Measurements from ENCODE around the gene RAB10. TPM values are rescaled to one million over a fixed set of nuclear protein-coding genes. Genes with fewer than 3 reads are reported as not detected.

The RAB10 gene
- total RNA-seq, 2 experiments from 2014 or later: 13.5 to 13.8 TPM

DNA sequence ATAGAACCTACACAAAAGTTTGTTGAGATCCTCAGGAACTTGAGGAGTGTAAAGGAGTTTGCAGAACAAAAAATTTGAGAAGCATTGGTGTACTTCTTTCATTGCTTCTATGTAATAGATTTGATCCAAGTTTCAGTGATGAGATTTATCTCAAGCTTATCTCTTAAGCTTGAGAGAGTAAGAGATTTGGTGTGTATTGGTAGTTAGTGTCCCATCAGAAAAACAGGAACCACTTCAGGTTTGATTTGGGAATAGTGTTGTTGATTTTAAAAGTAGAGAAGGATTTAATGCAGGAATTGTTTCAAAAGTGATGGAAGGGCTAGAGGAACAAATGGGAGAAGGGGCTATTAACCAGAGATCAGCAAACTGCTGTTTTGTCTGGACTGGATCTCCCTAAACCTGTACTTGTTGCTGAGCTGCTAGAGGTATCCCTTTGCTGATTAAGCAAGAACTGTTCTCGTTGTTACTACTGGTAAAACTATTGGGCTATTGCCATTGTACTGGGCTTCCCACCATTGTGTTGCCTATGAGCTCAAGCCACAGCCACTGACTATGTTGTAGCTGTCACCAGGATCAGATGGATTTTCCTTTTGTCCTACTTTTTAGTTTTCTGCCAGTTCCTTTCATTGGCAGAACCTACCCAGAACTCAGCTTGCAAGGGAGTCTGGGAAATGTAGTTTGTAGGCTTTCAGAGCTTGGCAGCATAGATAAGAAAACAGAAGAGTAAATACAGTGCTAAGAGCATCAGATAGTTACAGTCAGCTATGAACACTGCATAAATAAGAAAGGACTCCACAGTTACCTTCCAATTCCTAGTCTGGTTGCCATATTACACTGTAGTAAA is 39.3 kb downstream of the RAB10 start:
- intact Hi-C loops (cut with DNase I, micrococcal nuclease): no loop called here
- H3K27ac Mint-ChIP-seq: no peak overlapping the region
- no peaks in the 10 kb centered on the region for H3K27me3 Mint-ChIP-seq
- TF ChIP-seq, protein P1, sequence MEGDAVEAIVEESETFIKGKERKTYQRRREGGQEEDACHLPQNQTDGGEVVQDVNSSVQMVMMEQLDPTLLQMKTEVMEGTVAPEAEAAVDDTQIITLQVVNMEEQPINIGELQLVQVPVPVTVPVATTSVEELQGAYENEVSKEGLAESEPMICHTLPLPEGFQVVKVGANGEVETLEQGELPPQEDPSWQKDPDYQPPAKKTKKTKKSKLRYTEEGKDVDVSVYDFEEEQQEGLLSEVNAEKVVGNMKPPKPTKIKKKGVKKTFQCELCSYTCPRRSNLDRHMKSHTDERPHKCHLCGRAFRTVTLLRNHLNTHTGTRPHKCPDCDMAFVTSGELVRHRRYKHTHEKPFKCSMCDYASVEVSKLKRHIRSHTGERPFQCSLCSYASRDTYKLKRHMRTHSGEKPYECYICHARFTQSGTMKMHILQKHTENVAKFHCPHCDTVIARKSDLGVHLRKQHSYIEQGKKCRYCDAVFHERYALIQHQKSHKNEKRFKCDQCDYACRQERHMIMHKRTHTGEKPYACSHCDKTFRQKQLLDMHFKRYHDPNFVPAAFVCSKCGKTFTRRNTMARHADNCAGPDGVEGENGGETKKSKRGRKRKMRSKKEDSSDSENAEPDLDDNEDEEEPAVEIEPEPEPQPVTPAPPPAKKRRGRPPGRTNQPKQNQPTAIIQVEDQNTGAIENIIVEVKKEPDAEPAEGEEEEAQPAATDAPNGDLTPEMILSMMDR (IDR thresholded peaks at IDR 0.05): no peak
- DNase-seq: no peak
- ChIA-PET CTCF (no interaction called here), POLR2A (interaction anchor here (1.3 to 2.1 kb wide), 2 partner anchors 37 to 39 kb away, joined by 3 to 7 read pairs; partner anchors contain the start of gene RAB10)
- H3K4me1 Mint-ChIP-seq (ENCODE audit: low read depth): peaks cover 56% of the 10 kb centered on the region
- H3K27ac ChIP-seq (ENCODE audit: low read depth in 1 of 2, low read length in 2 of 2): no peak overlapping the region
- no peaks in the 10 kb centered on the region for H3K9me3 Mint-ChIP-seq
- no peaks in the 10 kb centered on the region for H3K36me3 ChIP-seq (ENCODE audit: insufficient read depth, low read length)
- H3K4me1 ChIP-seq (ENCODE audit: insufficient read depth, low read length): peaks cover 9% of the 10 kb centered on the region
- ATAC-seq (ENCODE audit: poor library complexity): no peak
- H3K4me3 ChIP-seq (ENCODE audit: low read length): no peak overlapping the region
- H3K9me3 ChIP-seq (ENCODE audit: control insufficient read depth in 1 of 2, insufficient read depth in 1 of 2, low read length in 2 of 2): no peaks in the 10 kb centered on the region
- no peaks in the 10 kb centered on the region for H3K27me3 ChIP-seq (ENCODE audit: control insufficient read depth in 1 of 2, insufficient read depth in 2 of 2, low read length in 2 of 2)
- H3K4me3 Mint-ChIP-seq: no peak overlapping the region
- peaks cover under 1% of the 10 kb centered on the region for H3K36me3 Mint-ChIP-seq (ENCODE audit: low read depth)

DNA sequence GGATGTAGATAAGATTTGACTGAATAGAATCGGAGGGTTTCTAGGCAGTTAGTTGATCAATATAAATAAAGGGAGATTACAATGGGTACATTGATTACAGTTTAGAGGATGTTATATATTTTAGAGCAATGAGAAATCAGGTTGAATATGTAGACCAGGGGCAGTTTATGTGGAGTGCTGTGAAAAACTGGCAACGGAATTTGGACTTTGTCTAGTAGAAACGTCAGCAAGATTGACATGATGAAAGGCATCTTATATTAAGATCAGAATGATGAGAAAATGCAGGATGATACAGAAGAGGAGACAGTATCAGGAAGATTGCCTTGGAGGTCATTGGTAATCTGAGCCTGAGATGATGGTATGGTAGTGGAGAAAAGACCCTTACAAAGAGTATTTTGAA is 39.9 kb downstream of the RAB10 start:
- CTCF ChIA-PET: no interaction called here
- H3K9me3 Mint-ChIP-seq: no peaks in the 10 kb centered on the region
- TF ChIP-seq, protein P1 (IDR thresholded peaks at IDR 0.05): no peak
- no peaks in the 10 kb centered on the region for H3K9me3 ChIP-seq (ENCODE audit: control insufficient read depth in 1 of 2, insufficient read depth in 1 of 2, low read length in 2 of 2)
- H3K27ac Mint-ChIP-seq: no peak overlapping the region
- intact Hi-C loops (cut with DNase I, micrococcal nuclease): no loop called here
- ATAC-seq (ENCODE audit: poor library complexity) (no peak), DNase-seq (no peak)
- no peaks in the 10 kb centered on the region for H3K27me3 Mint-ChIP-seq
- H3K27ac ChIP-seq (ENCODE audit: low read depth in 1 of 2, low read length in 2 of 2): no peak overlapping the region
- peaks cover 8% of the 10 kb centered on the region for H3K4me1 ChIP-seq (ENCODE audit: insufficient read depth, low read length)
- peaks cover 7% of the 10 kb centered on the region for H3K36me3 Mint-ChIP-seq (ENCODE audit: low read depth)
- POLR2A ChIA-PET: interaction anchor here (1.3 to 2.1 kb wide), 2 partner anchors 38 to 40 kb away, joined by 3 to 7 read pairs; partner anchors contain the start of gene RAB10
- H3K4me3 ChIP-seq (ENCODE audit: low read length): no peak overlapping the region
- no peaks in the 10 kb centered on the region for H3K36me3 ChIP-seq (ENCODE audit: insufficient read depth, low read length)
- peaks cover 56% of the 10 kb centered on the region for H3K4me1 Mint-ChIP-seq (ENCODE audit: low read depth)
- H3K27me3 ChIP-seq (ENCODE audit: control insufficient read depth in 1 of 2, insufficient read depth in 2 of 2, low read length in 2 of 2): no peaks in the 10 kb centered on the region
- no peak overlapping the region for H3K4me3 Mint-ChIP-seq

DNA sequence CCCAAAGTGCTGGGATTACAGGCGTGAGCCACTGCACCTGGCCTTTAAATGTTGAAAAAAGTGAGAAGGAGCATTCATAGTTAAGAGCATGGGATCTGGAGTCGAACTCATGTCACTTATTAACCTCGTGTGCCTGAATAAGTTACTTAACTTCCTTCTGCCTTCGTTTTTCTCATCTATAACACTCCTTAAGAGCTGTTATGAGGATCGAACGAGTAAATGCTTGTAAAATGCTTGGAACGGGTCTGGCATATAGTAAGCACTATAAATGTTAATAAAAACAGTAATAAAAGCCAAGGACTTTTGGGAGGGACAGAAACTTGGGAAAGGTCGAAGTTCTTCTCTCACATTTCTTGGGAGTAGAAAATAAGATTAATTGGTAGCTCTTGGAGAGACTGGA is 40.8 kb downstream of the RAB10 start:
- Histone ChIP-seq H3K27me3 (ENCODE audit: control insufficient read depth in 1 of 2, insufficient read depth in 2 of 2, low read length in 2 of 2) (no peaks in the 10 kb centered on the region), H3K4me3 (ENCODE audit: low read length) (no peak overlapping the region), H3K9me3 (ENCODE audit: control insufficient read depth in 1 of 2, insufficient read depth in 1 of 2, low read length in 2 of 2) (no peaks in the 10 kb centered on the region), H3K36me3 (ENCODE audit: insufficient read depth, low read length) (no peaks in the 10 kb centered on the region), H3K27ac (ENCODE audit: low read depth in 1 of 2, low read length in 2 of 2) (no peak overlapping the region), H3K4me1 (ENCODE audit: insufficient read depth, low read length) (peaks cover 4% of the 10 kb centered on the region)
- no peak for DNase-seq
- Mint-ChIP-seq H3K9me3 (no peaks in the 10 kb centered on the region), H3K4me1 (ENCODE audit: low read depth) (peaks cover 56% of the 10 kb centered on the region), H3K27me3 (no peaks in the 10 kb centered on the region), H3K27ac (no peak overlapping the region), H3K36me3 (ENCODE audit: low read depth) (peaks cover 15% of the 10 kb centered on the region), H3K4me3 (no peak overlapping the region)
- TF ChIP-seq, protein P1 (IDR thresholded peaks at IDR 0.05): no peak
- ChIA-PET POLR2A (interaction anchor here (0.8 to 1.4 kb wide), 2 partner anchors 9 to 22 kb away, joined by 3 read pairs; no protein-coding TSS in a partner anchor), CTCF (no interaction called here)
- ATAC-seq (ENCODE audit: poor library complexity): no peak
- intact Hi-C loops (cut with DNase I, micrococcal nuclease): no loop called here
